IPS DF 6.9 (cell line): ENCODE results near the gene AKT1.
"Not testable (repeated sequence)": the region's sequence is repeated elsewhere in the genome, so short reads cannot be mapped to it uniquely, and the experiment has no call there.

Source experiments
- DNase-seq: peaks from one replicate; pipeline ENCODE4 v3.0.0-alpha.2; 2013; ENCODE audit warnings: low read depth, low spot score
- H3K27ac ChIP-seq: one replicate; pipeline ENCODE4 v1.5.1; 2013; ENCODE audit warnings: low read length, control low read depth
- H3K27me3 ChIP-seq: 2 replicates; pipeline ENCODE4 v1.6.1; 2013; ENCODE audit warnings: mild to moderate bottlenecking, low read length; ENCODE audit not compliant: control insufficient read depth, insufficient read depth
- H3K36me3 ChIP-seq: 2 replicates; pipeline ENCODE4 v1.6.1; 2013; ENCODE audit warnings: low read length; ENCODE audit not compliant: control insufficient read depth, insufficient read depth
- H3K4me1 ChIP-seq: 2 replicates; pipeline ENCODE4 v1.6.1; 2013; ENCODE audit warnings: low read length; ENCODE audit not compliant: control insufficient read depth, insufficient read depth
- H3K4me3 ChIP-seq: 2 replicates; pipeline ENCODE4 v1.5.1; 2013; ENCODE audit warnings: mild to moderate bottlenecking, low read length
- H3K9me3 ChIP-seq: 2 replicates; pipeline ENCODE4 v1.6.1; 2013; ENCODE audit warnings: low read length, inconsistent platforms; ENCODE audit not compliant: control insufficient read depth, insufficient read depth
- WGBS: extraction: QIAGEN DNeasy Blood & Tissue Kit; methylation state at CpG from one replicate; pipeline ENCODE4 v1.1.7; 2013; ENCODE audit warnings: mixed read lengths, missing lambda C conversion rate; ENCODE audit not compliant: insufficient read length, insufficient coverage; 5-methylcytosine and 5-hydroxymethylcytosine counted together

The AKT1 gene

DNA sequence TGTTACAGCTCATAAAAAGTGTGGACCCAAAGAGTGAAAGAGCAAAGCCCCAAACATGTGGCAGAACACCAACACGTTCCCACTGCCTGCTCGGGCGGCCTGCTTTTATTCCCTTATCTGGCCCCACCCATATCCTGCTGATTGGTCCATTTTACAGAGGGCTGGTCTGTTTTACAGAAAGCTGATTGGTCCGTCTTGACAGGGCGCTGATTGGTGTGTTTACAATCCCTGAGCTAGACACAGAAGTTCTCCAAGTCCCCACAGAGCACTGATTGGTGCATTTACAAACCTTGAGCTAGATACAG, 44.8 kb downstream of the AKT1 start:
- not testable (repeated sequence) for H3K9me3 ChIP-seq, DNase-seq, H3K4me1 ChIP-seq, H3K27ac ChIP-seq, H3K36me3 ChIP-seq, H3K27me3 ChIP-seq, H3K4me3 ChIP-seq
- WGBS: no CpG with 5 or more reads among the region's 5 CpGs

DNA sequence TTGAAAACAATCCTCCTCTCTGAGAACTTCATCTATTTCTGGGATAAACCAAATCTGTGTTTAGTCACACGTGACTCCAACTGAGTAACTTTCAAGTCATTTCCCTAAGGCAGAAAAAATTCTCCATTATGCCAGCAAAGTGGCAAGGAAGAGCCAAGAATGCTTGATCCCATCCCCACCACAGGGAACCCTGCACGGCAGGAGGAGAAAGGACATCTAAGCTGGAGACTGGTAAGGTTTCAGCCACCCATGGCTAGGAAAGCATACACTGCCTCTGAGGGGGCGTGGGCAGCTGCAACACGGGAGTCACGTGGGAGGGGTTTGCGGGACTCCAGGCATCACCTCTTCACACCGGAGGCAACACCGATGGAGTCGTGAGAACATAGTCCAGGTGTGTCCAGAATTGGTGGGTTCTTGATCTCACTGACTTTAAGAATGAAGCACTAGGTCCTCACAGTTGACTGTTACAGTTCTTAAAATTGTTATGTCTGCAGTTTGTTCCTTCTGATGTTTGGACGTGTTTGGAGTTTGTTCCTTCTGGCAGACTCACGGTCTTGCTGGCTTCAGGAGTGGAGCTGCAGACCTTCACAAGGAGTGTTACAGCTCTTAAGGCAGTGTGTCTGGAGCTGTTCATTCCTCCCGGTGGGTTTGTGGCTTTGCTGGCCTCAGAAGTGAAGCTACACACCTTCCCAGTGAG, 45.3 kb downstream of the AKT1 start:
- Histone ChIP-seq H3K27me3 (no peaks in the 10 kb centered on the region), H3K4me1 (0 out of 2 replicates have a peak, but pooled peaks cover 5% of the 10 kb centered on the region), H3K9me3 (no peaks in the 10 kb centered on the region), H3K27ac (no peak overlapping the region), H3K4me3 (no peak overlapping the region), H3K36me3 (0 out of 2 replicates have a peak, but pooled peaks cover 4% of the 10 kb centered on the region)
- whole genome bisulfite sequencing: no CpG with 5 or more reads among the region's 12 CpGs
- DNase-seq: no peak

DNA sequence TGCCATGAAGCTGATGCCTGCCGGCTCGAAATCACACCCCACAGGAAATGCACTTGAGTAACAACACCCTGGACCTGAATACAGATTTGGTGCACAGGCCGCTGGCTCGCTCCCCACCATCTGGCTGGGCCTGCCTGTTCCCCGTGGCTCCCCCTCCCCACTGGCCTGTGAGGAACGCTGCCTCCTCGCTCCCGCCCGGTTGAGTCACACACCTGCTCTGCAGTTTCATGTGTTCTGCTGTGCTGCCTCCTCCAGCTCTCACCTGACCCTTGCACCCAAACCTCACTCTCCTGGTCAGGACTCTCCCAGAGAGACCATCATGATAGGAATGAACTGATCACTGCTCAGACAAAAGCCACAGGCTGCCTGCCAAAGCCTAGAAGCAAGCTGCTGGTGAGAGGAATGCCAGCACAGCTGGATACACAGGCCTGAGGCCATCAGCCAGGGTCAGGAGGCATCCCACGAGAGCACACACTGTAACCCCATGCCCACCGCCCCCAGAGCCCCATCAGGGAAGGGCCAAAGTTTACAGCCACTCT, 46.4 kb downstream of the AKT1 start:
- Histone ChIP-seq H3K27ac (no peak overlapping the region), H3K9me3 (no peaks in the 10 kb centered on the region), H3K4me3 (no peak overlapping the region), H3K27me3 (no peaks in the 10 kb centered on the region), H3K4me1 (0 out of 2 replicates have a peak, but pooled peaks cover 2% of the 10 kb centered on the region), H3K36me3 (0 out of 2 replicates have a peak, but pooled peaks cover 4% of the 10 kb centered on the region)
- no peak for DNase-seq
- WGBS: no CpG with 5 or more reads among the region's 11 CpGs

DNA sequence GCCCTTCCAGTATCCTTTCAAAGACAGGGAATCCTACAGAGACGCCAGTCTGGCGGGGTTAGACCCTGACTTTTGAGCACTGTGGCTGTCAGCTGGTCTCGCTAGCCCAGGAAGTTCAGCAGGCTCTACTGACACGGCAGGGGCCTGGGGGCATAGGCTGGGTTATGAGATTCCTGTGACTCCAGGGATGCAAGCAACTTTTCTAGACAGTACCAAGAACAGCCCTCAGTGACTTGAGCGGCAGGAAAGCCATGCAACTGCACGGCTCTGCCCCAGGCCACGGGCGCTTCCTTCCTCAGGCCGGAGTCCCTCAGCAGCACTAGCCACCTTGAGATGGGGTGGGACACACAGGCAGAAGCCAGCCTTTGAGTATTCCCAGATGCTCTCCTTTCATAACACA, 47.7 kb downstream of the AKT1 start:
- Histone ChIP-seq H3K36me3 (peaks cover 7% of the 10 kb centered on the region; the same call in 1 of the 2 replicates), H3K27me3 (no peaks in the 10 kb centered on the region), H3K4me3 (no peak overlapping the region), H3K4me1 (no peaks in the 10 kb centered on the region), H3K9me3 (no peaks in the 10 kb centered on the region), H3K27ac (no peak overlapping the region)
- DNase-seq: no peak
- no CpG with 5 or more reads among the region's 9 CpGs for WGBS

DNA sequence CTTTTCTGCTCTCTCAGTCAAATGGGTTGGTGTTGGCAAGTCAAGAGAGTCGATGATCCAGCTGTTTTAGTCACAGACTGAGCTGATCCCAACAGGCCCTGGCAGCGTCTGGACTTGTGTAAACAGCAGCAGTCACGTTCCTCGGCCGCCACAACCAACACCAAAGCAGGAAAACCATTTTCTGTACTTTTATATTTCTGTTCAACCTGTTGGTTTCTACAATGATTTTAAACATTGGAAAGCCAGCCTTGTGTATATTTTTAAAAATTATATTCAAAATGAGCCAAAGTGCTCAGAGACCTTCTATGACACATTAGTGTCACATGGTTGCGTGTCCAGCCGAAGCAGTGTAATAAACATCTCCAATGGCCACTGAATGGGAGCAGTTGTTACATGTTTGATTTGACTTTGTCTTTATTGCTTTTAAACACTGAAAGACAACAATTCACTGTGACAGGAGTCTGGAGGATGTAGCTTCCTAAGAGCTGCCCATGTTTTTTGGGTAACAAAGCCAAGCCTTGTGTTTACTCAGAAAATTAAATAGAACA, 48.5 kb downstream of the AKT1 start:
- no CpG with 5 or more reads among the region's 7 CpGs for WGBS
- no peaks in the 10 kb centered on the region for H3K4me1 ChIP-seq
- no peaks in the 10 kb centered on the region for H3K27me3 ChIP-seq
- H3K27ac ChIP-seq: no peak overlapping the region
- H3K9me3 ChIP-seq: no peaks in the 10 kb centered on the region
- no peak overlapping the region for H3K4me3 ChIP-seq
- peaks cover 7% of the 10 kb centered on the region; the same call in 1 of the 2 replicates for H3K36me3 ChIP-seq
- DNase-seq: no peak

GRCh38 chr14:104746071-104746545, 49.4 kb downstream of the AKT1 start:
- H3K27ac ChIP-seq: no peak overlapping the region
- no peak overlapping the region for H3K4me3 ChIP-seq
- no peaks in the 10 kb centered on the region for H3K9me3 ChIP-seq
- no CpG with 5 or more reads among the region's 13 CpGs for WGBS
- no peaks in the 10 kb centered on the region for H3K27me3 ChIP-seq
- no peaks in the 10 kb centered on the region for H3K4me1 ChIP-seq
- no peak for DNase-seq
- H3K36me3 ChIP-seq: peaks cover 8% of the 10 kb centered on the region; the same call in 1 of the 2 replicates

GRCh38 chr14:104745431-104745830, 50.1 kb downstream of the AKT1 start:
- no peak for DNase-seq
- no CpG with 5 or more reads among the region's 9 CpGs for WGBS
- no peaks in the 10 kb centered on the region for H3K9me3 ChIP-seq
- no peaks in the 10 kb centered on the region for H3K4me1 ChIP-seq
- peaks cover 11% of the 10 kb centered on the region; the same call in 1 of the 2 replicates for H3K36me3 ChIP-seq
- H3K27me3 ChIP-seq: no peaks in the 10 kb centered on the region
- no peak overlapping the region for H3K4me3 ChIP-seq
- H3K27ac ChIP-seq: no peak overlapping the region

DNA sequence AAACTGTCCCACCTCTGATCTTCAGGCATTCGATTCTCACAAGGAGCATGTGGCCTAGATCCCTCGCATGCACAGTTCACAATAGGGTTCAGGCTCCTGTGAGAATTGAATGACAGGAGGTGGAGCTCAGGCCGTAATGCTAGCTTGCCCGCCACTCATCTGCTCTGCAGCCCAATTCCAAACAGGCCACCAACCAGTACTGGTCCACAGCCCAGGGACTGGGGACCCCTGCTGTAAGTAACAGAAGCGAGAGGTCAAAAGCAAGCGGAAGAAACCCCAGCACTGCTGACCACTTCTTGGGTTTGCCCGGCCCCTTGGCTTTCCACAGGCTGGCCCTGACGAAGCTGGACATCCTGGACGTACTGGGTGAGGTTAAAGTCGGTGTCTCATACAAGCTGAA, 51.1 kb downstream of the AKT1 start:
- Histone ChIP-seq H3K4me3 (no peak overlapping the region; the same call in 1 of the 2 replicates), H3K9me3 (no peaks in the 10 kb centered on the region)
- WGBS: no CpG with 5 or more reads among the region's 10 CpGs

DNA sequence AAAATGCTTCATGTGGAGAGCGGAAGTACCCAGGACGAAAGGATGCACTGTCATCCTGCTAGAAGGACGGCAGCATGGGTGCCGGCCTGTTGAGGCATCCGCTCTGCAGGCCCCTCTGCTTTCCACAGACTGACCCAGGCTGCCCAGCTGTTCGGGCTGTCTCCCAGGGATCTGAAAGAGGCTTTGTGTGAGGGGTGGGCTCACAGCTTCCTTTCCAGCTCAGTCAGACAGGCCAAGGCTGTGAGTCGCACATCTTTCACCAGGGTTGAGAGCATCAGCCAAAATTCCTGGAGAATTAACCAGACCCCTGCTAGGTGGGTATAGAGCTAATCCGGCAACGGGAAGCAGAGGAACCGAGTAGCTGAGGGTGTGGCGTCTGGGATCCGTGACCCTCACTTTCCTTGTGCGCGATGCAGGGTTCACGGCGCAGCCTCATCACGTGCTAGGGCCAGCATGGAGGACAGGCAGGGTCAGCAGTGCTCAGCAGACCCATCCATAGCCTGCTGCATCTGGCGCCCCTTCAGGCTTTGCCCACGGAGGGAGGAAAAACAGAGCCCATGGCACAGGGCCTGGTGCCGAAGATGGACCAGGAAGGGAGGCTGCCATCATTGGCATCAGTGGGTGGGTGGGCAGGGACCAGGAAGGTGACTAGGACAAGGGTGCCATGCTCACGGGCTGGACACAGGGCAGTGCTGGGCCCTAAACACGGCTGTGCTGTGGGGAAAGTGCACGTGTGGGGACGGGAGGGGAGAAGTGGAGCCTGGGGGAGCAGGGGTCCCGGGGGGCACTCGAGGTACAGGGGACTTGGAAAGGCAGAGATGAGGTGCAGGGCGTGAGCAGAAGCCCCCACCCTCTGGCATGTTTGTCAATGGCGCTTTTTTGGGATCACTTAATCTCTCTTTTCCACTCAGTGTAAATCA, 51.8 kb downstream of the AKT1 start:
- no peaks in the 10 kb centered on the region for H3K27me3 ChIP-seq
- peaks cover 7% of the 10 kb centered on the region; the same call in 1 of the 2 replicates for H3K36me3 ChIP-seq
- H3K9me3 ChIP-seq: no peaks in the 10 kb centered on the region
- H3K4me3 ChIP-seq: no peak overlapping the region
- DNase-seq: no peak
- no peak overlapping the region for H3K27ac ChIP-seq
- H3K4me1 ChIP-seq: no peaks in the 10 kb centered on the region
- no CpG with 5 or more reads among the region's 28 CpGs for WGBS

More for the DNA sequence above, 51.1 kb downstream of the AKT1 start:
- no peak for DNase-seq
- no peaks in the 10 kb centered on the region for H3K27me3 ChIP-seq
- no peaks in the 10 kb centered on the region for H3K4me1 ChIP-seq
- peaks cover 11% of the 10 kb centered on the region; the same call in 1 of the 2 replicates for H3K36me3 ChIP-seq
- no peak overlapping the region for H3K27ac ChIP-seq
